ENCODE results near the gene NPHP1. TPM values are rescaled to one million over a fixed set of nuclear protein-coding genes. Genes with fewer than 3 reads are reported as not detected.
A peak's percentile ranks its signal among the peaks of the same experiment; 100 is the strongest.
"Not testable (repeated sequence)": the region's sequence is repeated elsewhere in the genome, so short reads cannot be mapped to it uniquely, and the experiment has no call there.

NPHP1 gene
- 3.5 and 6.3 TPM in 2 replicates for total RNA-seq (2012; rRNA removed)

- Histone ChIP-seq H3K9ac (ENCODE audit: low read depth, low read length) (peak within 1 kb of the TSS; percentile 78), H3K9me3 (replicated peaks; ENCODE audit: low read length) (no peaks in the 10 kb centered on the region), H3K4me3 (ENCODE audit: low read length) (peak within 1 kb of the TSS; percentile 87), H3K27me3 (ENCODE audit: control insufficient read depth, insufficient read depth, low read length) (no peaks in the 10 kb centered on the region), H3K36me3 (ENCODE audit: insufficient read depth, low read length) (peaks cover 5% of the 10 kb centered on the region), H3K4me2 (ENCODE audit: low read length) (peak within 1 kb of the TSS; percentile 90), H3K4me1 (ENCODE audit: control insufficient read depth, insufficient read depth, low read length) (peaks cover 5% of the 10 kb centered on the region)
Measured at GRCh38 chr2:110204408-110205385, at the start of gene NPHP1. Gene NPHP1, minus strand, starts transcription at chr2:110205013. Its CDS starts 45 bp downstream, at chr2:110204968.

- H3K27me3 ChIP-seq (ENCODE audit: control insufficient read depth, insufficient read depth, low read length); H3K9ac ChIP-seq (ENCODE audit: low read depth, low read length); H3K4me1 ChIP-seq (ENCODE audit: control insufficient read depth, insufficient read depth, low read length); H3K4me2 ChIP-seq (ENCODE audit: low read length); H3K36me3 ChIP-seq (ENCODE audit: insufficient read depth, low read length); H3K4me3 ChIP-seq (ENCODE audit: low read length); H3K9me3 ChIP-seq (replicated peaks; ENCODE audit: low read length): not testable (repeated sequence)
Measured at GRCh38 chr2:110248081-110248795, 43.4 kb upstream of the NPHP1 start.

GRCh38 chr2:110245488-110246435 is 40.9 kb upstream of the NPHP1 start:
- H3K4me2 ChIP-seq (ENCODE audit: low read length); H3K36me3 ChIP-seq (ENCODE audit: insufficient read depth, low read length); H3K9me3 ChIP-seq (replicated peaks; ENCODE audit: low read length); H3K4me1 ChIP-seq (ENCODE audit: control insufficient read depth, insufficient read depth, low read length); H3K9ac ChIP-seq (ENCODE audit: low read depth, low read length); H3K4me3 ChIP-seq (ENCODE audit: low read length); H3K27me3 ChIP-seq (ENCODE audit: control insufficient read depth, insufficient read depth, low read length): not testable (repeated sequence)

- not testable (repeated sequence) for H3K27me3 ChIP-seq (ENCODE audit: control insufficient read depth, insufficient read depth, low read length); H3K36me3 ChIP-seq (ENCODE audit: insufficient read depth, low read length); H3K4me3 ChIP-seq (ENCODE audit: low read length); H3K9ac ChIP-seq (ENCODE audit: low read depth, low read length); H3K4me2 ChIP-seq (ENCODE audit: low read length); H3K4me1 ChIP-seq (ENCODE audit: control insufficient read depth, insufficient read depth, low read length); H3K9me3 ChIP-seq (replicated peaks; ENCODE audit: low read length)
Measured at GRCh38 chr2:110243283-110243682, 38.5 kb upstream of the NPHP1 start.

GRCh38 chr2:110234514-110234913 is 29.7 kb upstream of the NPHP1 start:
- not testable (repeated sequence) for H3K27me3 ChIP-seq (ENCODE audit: control insufficient read depth, insufficient read depth, low read length); H3K9me3 ChIP-seq (replicated peaks; ENCODE audit: low read length); H3K4me2 ChIP-seq (ENCODE audit: low read length); H3K4me1 ChIP-seq (ENCODE audit: control insufficient read depth, insufficient read depth, low read length); H3K4me3 ChIP-seq (ENCODE audit: low read length); H3K9ac ChIP-seq (ENCODE audit: low read depth, low read length); H3K36me3 ChIP-seq (ENCODE audit: insufficient read depth, low read length)

GRCh38 chr2:110229886-110230285 is 25.1 kb upstream of the NPHP1 start:
- not testable (repeated sequence) for H3K36me3 ChIP-seq (ENCODE audit: insufficient read depth, low read length); H3K4me3 ChIP-seq (ENCODE audit: low read length); H3K9ac ChIP-seq (ENCODE audit: low read depth, low read length); H3K9me3 ChIP-seq (replicated peaks; ENCODE audit: low read length); H3K4me2 ChIP-seq (ENCODE audit: low read length); H3K4me1 ChIP-seq (ENCODE audit: control insufficient read depth, insufficient read depth, low read length)
- peaks cover 17% of the 10 kb centered on the region for H3K27me3 ChIP-seq (ENCODE audit: control insufficient read depth, insufficient read depth, low read length)

GRCh38 chr2:110222626-110223025 is 17.8 kb upstream of the NPHP1 start:
- peaks cover 82% of the 10 kb centered on the region for H3K27me3 ChIP-seq (ENCODE audit: control insufficient read depth, insufficient read depth, low read length)
- not testable (repeated sequence) for H3K4me3 ChIP-seq (ENCODE audit: low read length); H3K9ac ChIP-seq (ENCODE audit: low read depth, low read length); H3K9me3 ChIP-seq (replicated peaks; ENCODE audit: low read length); H3K4me1 ChIP-seq (ENCODE audit: control insufficient read depth, insufficient read depth, low read length); H3K4me2 ChIP-seq (ENCODE audit: low read length); H3K36me3 ChIP-seq (ENCODE audit: insufficient read depth, low read length)

GRCh38 chr2:110221938-110222337 is 17.1 kb upstream of the NPHP1 start:
- H3K36me3 ChIP-seq (ENCODE audit: insufficient read depth, low read length), result no peaks in the 10 kb centered on the region
- H3K4me2 ChIP-seq (ENCODE audit: low read length), result no peak overlapping the region
- no peaks in the 10 kb centered on the region for H3K4me1 ChIP-seq (ENCODE audit: control insufficient read depth, insufficient read depth, low read length)
- H3K9me3 ChIP-seq (replicated peaks; ENCODE audit: low read length), result no peaks in the 10 kb centered on the region
- no peak overlapping the region for H3K9ac ChIP-seq (ENCODE audit: low read depth, low read length)
- no peak overlapping the region for H3K4me3 ChIP-seq (ENCODE audit: low read length)
- H3K27me3 ChIP-seq (ENCODE audit: control insufficient read depth, insufficient read depth, low read length), result peaks cover 83% of the 10 kb centered on the region

- no peak overlapping the region for H3K4me2 ChIP-seq (ENCODE audit: low read length)
- H3K9me3 ChIP-seq (replicated peaks; ENCODE audit: low read length), result no peaks in the 10 kb centered on the region
- H3K4me3 ChIP-seq (ENCODE audit: low read length), result no peak overlapping the region
- no peaks in the 10 kb centered on the region for H3K4me1 ChIP-seq (ENCODE audit: control insufficient read depth, insufficient read depth, low read length)
- peaks cover 89% of the 10 kb centered on the region for H3K27me3 ChIP-seq (ENCODE audit: control insufficient read depth, insufficient read depth, low read length)
- no peaks in the 10 kb centered on the region for H3K36me3 ChIP-seq (ENCODE audit: insufficient read depth, low read length)
- no peak overlapping the region for H3K9ac ChIP-seq (ENCODE audit: low read depth, low read length)
Measured at GRCh38 chr2:110220190-110220564, 15.4 kb upstream of the NPHP1 start.

- no peaks in the 10 kb centered on the region for H3K4me1 ChIP-seq (ENCODE audit: control insufficient read depth, insufficient read depth, low read length)
- H3K4me2 ChIP-seq (ENCODE audit: low read length), result no peak overlapping the region
- peaks cover 91% of the 10 kb centered on the region for H3K27me3 ChIP-seq (ENCODE audit: control insufficient read depth, insufficient read depth, low read length)
- no peaks in the 10 kb centered on the region for H3K9me3 ChIP-seq (replicated peaks; ENCODE audit: low read length)
- no peak overlapping the region for H3K9ac ChIP-seq (ENCODE audit: low read depth, low read length)
- no peaks in the 10 kb centered on the region for H3K36me3 ChIP-seq (ENCODE audit: insufficient read depth, low read length)
- H3K4me3 ChIP-seq (ENCODE audit: low read length), result no peak overlapping the region
Measured at GRCh38 chr2:110219496-110220189, 14.8 kb upstream of the NPHP1 start.

Measured in skeletal muscle satellite cell (primary cell).